Measurements from ENCODE around the gene TBCEL. TPM values are rescaled to one million over a fixed set of nuclear protein-coding genes. Genes with fewer than 3 reads are reported as not detected.

TBCEL gene
- total RNA-seq, 1 experiment from 2014 or later: 17.7 TPM

DNA sequence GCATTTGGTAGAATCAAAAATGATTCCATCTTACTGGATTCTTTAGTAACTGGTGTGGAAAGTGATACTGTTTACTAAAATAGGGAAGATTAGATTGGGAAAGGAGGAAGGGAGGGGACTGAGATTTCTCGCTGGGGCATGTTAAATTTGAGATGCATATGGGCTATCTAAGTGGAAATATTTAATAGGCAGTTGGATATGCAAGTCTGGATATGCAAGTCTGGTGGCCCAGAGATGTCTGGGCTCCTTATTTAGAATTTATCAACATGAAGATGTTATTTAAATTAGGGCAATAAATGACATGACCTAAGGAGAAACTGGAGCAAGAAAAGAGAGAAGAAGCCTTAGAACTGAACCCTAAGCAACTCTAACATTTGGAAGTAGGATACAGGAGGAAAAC is 17.0 kb upstream of the TBCEL start:
- H2AFZ ChIP-seq (ENCODE audit: low read depth, low read length, poor library complexity, severe bottlenecking): no peak overlapping the region
- H4K20me1 ChIP-seq (ENCODE audit: insufficient read depth): no peaks in the 10 kb centered on the region
- CTCF ChIA-PET: no interaction called here
- intact Hi-C loops (cut with micrococcal nuclease): no loop called here
- no peak for ATAC-seq
- H3K9me3 ChIP-seq (ENCODE audit: control insufficient read depth in 1 of 2, insufficient read depth in 1 of 2, low read depth in 1 of 2, low read length in 2 of 2): no peaks in the 10 kb centered on the region
- no TSS peak for BruUV-seq (replicated peaks)
- no peaks in the 10 kb centered on the region for H3K79me2 ChIP-seq (ENCODE audit: insufficient read depth, low read length)
- no peak overlapping the region for H3K4me3 ChIP-seq (replicated peaks in 1 of 2; ENCODE audit: low read depth in 1 of 2, low read length in 2 of 2)
- no peaks in the 10 kb centered on the region for H3K9me2 ChIP-seq (ENCODE audit: insufficient read depth)
- no peak overlapping the region for H3K9ac ChIP-seq (ENCODE audit: low read length)
- no peak overlapping the region for H3K27ac ChIP-seq (ENCODE audit: low read depth, low read length)
- RAD21 ChIA-PET (ENCODE audit: low non-redundant PET in 1 of 2, low total read pairs in 2 of 2, uncharacterized antibody in 2 of 2, unreplicated experiment in 2 of 2): no interaction called here
- DNase-seq (ENCODE audit: low read depth, low spot score): no peak
- no peaks in the 10 kb centered on the region for H3K36me3 ChIP-seq (ENCODE audit: control insufficient read depth in 1 of 2, insufficient read depth in 2 of 2, low read length in 2 of 2)
- no peak for TF ChIP-seq ELF1 (IDR thresholded peaks at IDR 0.05; ENCODE audit: borderline replicate concordance, low read depth)
- TF ChIP-seq JUND (IDR thresholded peaks at IDR 0.05): no peak
- TF ChIP-seq YY1 (IDR thresholded peaks at IDR 0.05; ENCODE audit: extremely low read depth, insufficient replicate concordance, low read depth, low read length): no peak
- no peak for TF ChIP-seq ZFX (IDR thresholded peaks at IDR 0.05)
- TF ChIP-seq EGR1 (IDR thresholded peaks at IDR 0.05; ENCODE audit: low read depth): no peak
- no peak for TF ChIP-seq SP1 (IDR thresholded peaks at IDR 0.05; ENCODE audit: low read depth)
- POLR2A ChIA-PET: no interaction called here
- no peak overlapping the region for H3K4me2 ChIP-seq (ENCODE audit: low read length)
- no peaks in the 10 kb centered on the region for H3K4me1 ChIP-seq (ENCODE audit: control insufficient read depth in 1 of 2, insufficient read depth in 2 of 2, low read length in 2 of 2)
- peaks cover 2% of the 10 kb centered on the region; the same call in 1 of the 2 replicates for H3K27me3 ChIP-seq (ENCODE audit: insufficient read depth, low read length)

DNA sequence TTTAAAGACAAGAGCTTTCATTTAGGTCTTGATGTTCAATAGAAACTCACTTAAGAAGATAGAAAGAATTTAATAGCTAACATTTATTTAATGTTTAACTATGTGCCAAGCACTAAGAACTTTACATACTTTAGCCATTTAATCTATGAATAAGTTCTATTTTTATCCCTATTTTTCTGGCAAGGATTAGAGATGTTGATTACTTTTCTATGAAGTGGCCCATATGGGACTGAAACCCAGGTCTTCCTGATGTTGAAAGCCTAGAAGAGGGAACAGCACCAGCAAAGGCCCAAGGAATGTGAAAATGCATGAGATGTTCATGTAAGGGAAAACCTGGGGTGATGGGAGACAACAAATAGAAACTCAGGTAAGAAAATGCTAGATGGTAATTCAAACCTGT is 15.4 kb upstream of the TBCEL start:
- DNase-seq (ENCODE audit: low read depth, low spot score) (no peak), ATAC-seq (no peak)
- H3K36me3 ChIP-seq (ENCODE audit: control insufficient read depth in 1 of 2, insufficient read depth in 2 of 2, low read length in 2 of 2): no peaks in the 10 kb centered on the region
- no peaks in the 10 kb centered on the region for H3K79me2 ChIP-seq (ENCODE audit: insufficient read depth, low read length)
- H3K9me3 ChIP-seq (ENCODE audit: control insufficient read depth in 1 of 2, insufficient read depth in 1 of 2, low read depth in 1 of 2, low read length in 2 of 2): no peaks in the 10 kb centered on the region
- ChIA-PET CTCF (no interaction called here), POLR2A (no interaction called here), RAD21 (ENCODE audit: low non-redundant PET in 1 of 2, low total read pairs in 2 of 2, uncharacterized antibody in 2 of 2, unreplicated experiment in 2 of 2) (no interaction called here)
- H4K20me1 ChIP-seq (ENCODE audit: insufficient read depth): no peaks in the 10 kb centered on the region
- no peak overlapping the region for H3K4me3 ChIP-seq (replicated peaks in 1 of 2; ENCODE audit: low read depth in 1 of 2, low read length in 2 of 2)
- H3K4me2 ChIP-seq (ENCODE audit: low read length): no peak overlapping the region
- BruUV-seq (replicated peaks): no TSS peak
- H3K4me1 ChIP-seq (ENCODE audit: control insufficient read depth in 1 of 2, insufficient read depth in 2 of 2, low read length in 2 of 2): no peaks in the 10 kb centered on the region
- H3K9me2 ChIP-seq (ENCODE audit: insufficient read depth): no peaks in the 10 kb centered on the region
- H2AFZ ChIP-seq (ENCODE audit: low read depth, low read length, poor library complexity, severe bottlenecking): no peak overlapping the region
- no peak overlapping the region for H3K9ac ChIP-seq (ENCODE audit: low read length)
- no peak overlapping the region for H3K27ac ChIP-seq (ENCODE audit: low read depth, low read length)
- intact Hi-C loops (cut with micrococcal nuclease): no loop called here
- H3K27me3 ChIP-seq (ENCODE audit: insufficient read depth, low read length): no peaks in the 10 kb centered on the region
- TF ChIP-seq ELF1 (IDR thresholded peaks at IDR 0.05; ENCODE audit: borderline replicate concordance, low read depth) (no peak), EGR1 (IDR thresholded peaks at IDR 0.05; ENCODE audit: low read depth) (no peak), ZFX (IDR thresholded peaks at IDR 0.05) (no peak), CEBPB (IDR thresholded peaks at IDR 0.05; ENCODE audit: low read depth) (no peak), FOSL1 (IDR thresholded peaks at IDR 0.05; ENCODE audit: low read depth) (no peak), SRF (IDR thresholded peaks at IDR 0.05; ENCODE audit: low read depth) (no peak), CBX3 (IDR thresholded peaks at IDR 0.05; ENCODE audit: low read depth) (no peak), EZH2phosphoT487 (IDR thresholded peaks at IDR 0.05; ENCODE audit: borderline replicate concordance) (no peak), ZNF274 (IDR thresholded peaks at IDR 0.05; ENCODE audit: low read depth, low read length) (no peak), EZH2 (IDR thresholded peaks at IDR 0.05) (no peak), JUND (IDR thresholded peaks at IDR 0.05) (no peak)
- TF ChIP-seq, protein P1, sequence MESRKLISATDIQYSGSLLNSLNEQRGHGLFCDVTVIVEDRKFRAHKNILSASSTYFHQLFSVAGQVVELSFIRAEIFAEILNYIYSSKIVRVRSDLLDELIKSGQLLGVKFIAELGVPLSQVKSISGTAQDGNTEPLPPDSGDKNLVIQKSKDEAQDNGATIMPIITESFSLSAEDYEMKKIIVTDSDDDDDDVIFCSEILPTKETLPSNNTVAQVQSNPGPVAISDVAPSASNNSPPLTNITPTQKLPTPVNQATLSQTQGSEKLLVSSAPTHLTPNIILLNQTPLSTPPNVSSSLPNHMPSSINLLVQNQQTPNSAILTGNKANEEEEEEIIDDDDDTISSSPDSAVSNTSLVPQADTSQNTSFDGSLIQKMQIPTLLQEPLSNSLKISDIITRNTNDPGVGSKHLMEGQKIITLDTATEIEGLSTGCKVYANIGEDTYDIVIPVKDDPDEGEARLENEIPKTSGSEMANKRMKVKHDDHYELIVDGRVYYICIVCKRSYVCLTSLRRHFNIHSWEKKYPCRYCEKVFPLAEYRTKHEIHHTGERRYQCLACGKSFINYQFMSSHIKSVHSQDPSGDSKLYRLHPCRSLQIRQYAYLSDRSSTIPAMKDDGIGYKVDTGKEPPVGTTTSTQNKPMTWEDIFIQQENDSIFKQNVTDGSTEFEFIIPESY (IDR thresholded peaks at IDR 0.05; ENCODE audit: extremely low read depth, insufficient replicate concordance, low read length): no peak
- TF ChIP-seq, protein P2, sequence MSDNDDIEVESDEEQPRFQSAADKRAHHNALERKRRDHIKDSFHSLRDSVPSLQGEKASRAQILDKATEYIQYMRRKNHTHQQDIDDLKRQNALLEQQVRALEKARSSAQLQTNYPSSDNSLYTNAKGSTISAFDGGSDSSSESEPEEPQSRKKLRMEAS (IDR thresholded peaks at IDR 0.05): no peak
- TF ChIP-seq, protein P3, sequence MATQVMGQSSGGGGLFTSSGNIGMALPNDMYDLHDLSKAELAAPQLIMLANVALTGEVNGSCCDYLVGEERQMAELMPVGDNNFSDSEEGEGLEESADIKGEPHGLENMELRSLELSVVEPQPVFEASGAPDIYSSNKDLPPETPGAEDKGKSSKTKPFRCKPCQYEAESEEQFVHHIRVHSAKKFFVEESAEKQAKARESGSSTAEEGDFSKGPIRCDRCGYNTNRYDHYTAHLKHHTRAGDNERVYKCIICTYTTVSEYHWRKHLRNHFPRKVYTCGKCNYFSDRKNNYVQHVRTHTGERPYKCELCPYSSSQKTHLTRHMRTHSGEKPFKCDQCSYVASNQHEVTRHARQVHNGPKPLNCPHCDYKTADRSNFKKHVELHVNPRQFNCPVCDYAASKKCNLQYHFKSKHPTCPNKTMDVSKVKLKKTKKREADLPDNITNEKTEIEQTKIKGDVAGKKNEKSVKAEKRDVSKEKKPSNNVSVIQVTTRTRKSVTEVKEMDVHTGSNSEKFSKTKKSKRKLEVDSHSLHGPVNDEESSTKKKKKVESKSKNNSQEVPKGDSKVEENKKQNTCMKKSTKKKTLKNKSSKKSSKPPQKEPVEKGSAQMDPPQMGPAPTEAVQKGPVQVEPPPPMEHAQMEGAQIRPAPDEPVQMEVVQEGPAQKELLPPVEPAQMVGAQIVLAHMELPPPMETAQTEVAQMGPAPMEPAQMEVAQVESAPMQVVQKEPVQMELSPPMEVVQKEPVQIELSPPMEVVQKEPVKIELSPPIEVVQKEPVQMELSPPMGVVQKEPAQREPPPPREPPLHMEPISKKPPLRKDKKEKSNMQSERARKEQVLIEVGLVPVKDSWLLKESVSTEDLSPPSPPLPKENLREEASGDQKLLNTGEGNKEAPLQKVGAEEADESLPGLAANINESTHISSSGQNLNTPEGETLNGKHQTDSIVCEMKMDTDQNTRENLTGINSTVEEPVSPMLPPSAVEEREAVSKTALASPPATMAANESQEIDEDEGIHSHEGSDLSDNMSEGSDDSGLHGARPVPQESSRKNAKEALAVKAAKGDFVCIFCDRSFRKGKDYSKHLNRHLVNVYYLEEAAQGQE (IDR thresholded peaks at IDR 0.05; ENCODE audit: low read depth): no peak
